Measurements from ENCODE around the gene KDM1A.

The KDM1A gene

GRCh38 chr1:23039308-23039826 lies 20.1 kb downstream of the KDM1A start (continued):
- no peak for TF ChIP-seq TSHZ1 (tag by site-specific recombination; IDR thresholded peaks at IDR 0.05; ENCODE audit: borderline replicate concordance)
- no peak for TF ChIP-seq ZNF837 (tag by site-specific recombination; IDR thresholded peaks at IDR 0.05)
- TF ChIP-seq ZNF404 (tag by site-specific recombination; IDR thresholded peaks at IDR 0.05), result no peak
- TF ChIP-seq OSR2 (tag by site-specific recombination; IDR thresholded peaks at IDR 0.05), result peak; percentile 93
- peak; percentile 65 for TF ChIP-seq ZNF664 (tag by site-specific recombination; IDR thresholded peaks at IDR 0.05)
- no peak for TF ChIP-seq ZBTB11 (tag by site-specific recombination; conservative IDR thresholded peaks at IDR 0.05; ENCODE audit: low read depth)
- TF ChIP-seq ZNF274 (IDR thresholded peaks at IDR 0.05; ENCODE audit: low read length), result no peak
- TF ChIP-seq ZNF274 (tag by site-specific recombination; IDR thresholded peaks at IDR 0.05; ENCODE audit: borderline replicate concordance), result no peak
- no peak for TF ChIP-seq ZFP41 (tag by site-specific recombination; IDR thresholded peaks at IDR 0.05; ENCODE audit: borderline replicate concordance)
- no peak for TF ChIP-seq ZNF302 (tag by site-specific recombination; IDR thresholded peaks at IDR 0.05; ENCODE audit: low read depth)
- no peak for TF ChIP-seq ZBTB26 (tag by site-specific recombination; optimal IDR thresholded peaks at IDR 0.05)
- peak; percentile 83 for TF ChIP-seq TRIM28 (IDR thresholded peaks at IDR 0.05; ENCODE audit: borderline replicate concordance, low read length)
- peak; percentile 55; the same call in 1 of the 2 replicates for TF ChIP-seq ZNF580 (tag by site-specific recombination; IDR thresholded peaks at IDR 0.05)
- TF ChIP-seq ZBTB6 (tag by site-specific recombination; IDR thresholded peaks at IDR 0.05), result no peak
- TF ChIP-seq OVOL3 (tag by site-specific recombination; IDR thresholded peaks at IDR 0.05), result peak; percentile 64; the same call in 1 of the 2 replicates
- TF ChIP-seq ZNF350 (tag by site-specific recombination; IDR thresholded peaks at IDR 0.05), result no peak
- TF ChIP-seq SCRT1 (tag by site-specific recombination; IDR thresholded peaks at IDR 0.05; ENCODE audit: borderline replicate concordance), result no peak
- TF ChIP-seq ZNF341 (tag by site-specific recombination; IDR thresholded peaks at IDR 0.05; ENCODE audit: low read depth), result no peak
- no peak for TF ChIP-seq ZNF280D (tag by site-specific recombination; IDR thresholded peaks at IDR 0.05)
- TF ChIP-seq ZFP37 (tag by site-specific recombination; IDR thresholded peaks at IDR 0.05), result no peak
- no peak for TF ChIP-seq ZNF777 (tag by site-specific recombination; IDR thresholded peaks at IDR 0.05; ENCODE audit: borderline replicate concordance)
- no peak for TF ChIP-seq ZNF555 (tag by site-specific recombination; conservative IDR thresholded peaks at IDR 0.05)
- no peak for TF ChIP-seq PBX3 (CRISPR knock-in tag; IDR thresholded peaks at IDR 0.05)
- no peak for TF ChIP-seq ZSCAN5A (tag by site-specific recombination; IDR thresholded peaks at IDR 0.05)

All from HEK293 (cell line).